ENCODE results near the gene GAB2. TPM values are rescaled to one million over a fixed set of nuclear protein-coding genes. Genes with fewer than 3 reads are reported as not detected.

The GAB2 gene, protein sequence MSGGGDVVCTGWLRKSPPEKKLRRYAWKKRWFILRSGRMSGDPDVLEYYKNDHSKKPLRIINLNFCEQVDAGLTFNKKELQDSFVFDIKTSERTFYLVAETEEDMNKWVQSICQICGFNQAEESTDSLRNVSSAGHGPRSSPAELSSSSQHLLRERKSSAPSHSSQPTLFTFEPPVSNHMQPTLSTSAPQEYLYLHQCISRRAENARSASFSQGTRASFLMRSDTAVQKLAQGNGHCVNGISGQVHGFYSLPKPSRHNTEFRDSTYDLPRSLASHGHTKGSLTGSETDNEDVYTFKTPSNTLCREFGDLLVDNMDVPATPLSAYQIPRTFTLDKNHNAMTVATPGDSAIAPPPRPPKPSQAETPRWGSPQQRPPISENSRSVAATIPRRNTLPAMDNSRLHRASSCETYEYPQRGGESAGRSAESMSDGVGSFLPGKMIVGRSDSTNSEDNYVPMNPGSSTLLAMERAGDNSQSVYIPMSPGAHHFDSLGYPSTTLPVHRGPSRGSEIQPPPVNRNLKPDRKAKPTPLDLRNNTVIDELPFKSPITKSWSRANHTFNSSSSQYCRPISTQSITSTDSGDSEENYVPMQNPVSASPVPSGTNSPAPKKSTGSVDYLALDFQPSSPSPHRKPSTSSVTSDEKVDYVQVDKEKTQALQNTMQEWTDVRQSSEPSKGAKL
- polyA plus RNA-seq (2011; rRNA removed): 4.1 and 4.7 TPM in 2 replicates
- 1.5 and 2.1 TPM in 2 replicates for polyA plus RNA-seq (2012; cell fraction: cytosol; rRNA removed)
- 3.1 and 4.1 TPM in 2 replicates for polyA plus RNA-seq (2012; cell fraction: nucleus; rRNA removed)
- polyA plus RNA-seq (2017; fragmentation: RNase III; extraction: RNeasy Plus Mini Kit Qiagen cat#74134 plus additional on column Dnase treatment): 2.4 to 3.1 TPM (median 2.8 TPM) in 3 replicates
- polyA minus RNA-seq (2011; rRNA and poly(A)+ RNA removed): 6.7 and 7.3 TPM in 2 replicates

DNA sequence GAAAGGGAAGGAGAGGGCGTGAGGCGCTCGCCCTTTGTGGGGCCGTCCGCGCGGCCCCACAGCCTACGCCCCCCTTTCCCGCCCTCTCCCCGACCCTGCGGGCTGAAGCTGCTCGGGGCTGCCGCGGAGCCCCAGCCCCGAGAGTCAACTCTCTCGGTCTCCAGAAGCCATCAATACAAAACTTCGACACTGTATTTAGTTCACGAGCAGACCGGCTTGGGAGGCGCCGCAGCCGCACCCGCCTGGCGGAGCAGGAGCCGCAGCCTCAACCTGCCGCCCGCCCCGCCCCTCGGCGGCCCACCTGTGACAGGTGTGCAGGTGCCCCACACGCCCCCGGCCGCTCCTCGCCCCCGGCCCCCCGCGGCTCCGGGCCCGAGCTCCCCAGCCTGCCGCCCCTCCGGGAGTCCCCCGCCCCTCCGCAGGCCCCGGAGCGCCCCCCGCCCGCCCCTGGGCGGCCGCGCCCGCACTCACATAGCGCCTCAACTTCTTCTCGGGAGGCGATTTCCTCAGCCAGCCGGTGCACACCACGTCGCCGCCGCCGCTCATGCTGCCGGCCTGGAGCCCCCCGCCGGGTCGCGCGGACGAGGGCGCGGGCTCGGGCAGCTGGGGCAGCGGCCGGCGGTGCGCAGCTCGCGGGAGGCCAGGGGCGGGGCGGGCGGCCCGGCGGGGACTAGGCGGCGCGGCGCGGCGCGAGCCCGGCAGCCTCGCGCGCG, at the start of gene GAB2:
Gene GAB2, minus strand, starts transcription at position 646 of the 713 bp plus-strand sequence. Its CDS starts 100 bp downstream, at position 546.
- TF ChIP-seq NR3C1 (IDR thresholded peaks at IDR 0.05) (no peak), HOXB5 (CRISPR knock-in tag; IDR thresholded peaks at IDR 0.05) (no peak), MYC (IDR thresholded peaks at IDR 0.05; ENCODE audit: borderline replicate concordance, low read length) (no peak), ESRRA (IDR thresholded peaks at IDR 0.05; ENCODE audit: borderline replicate concordance, low read length) (no peak), NFE2L2 (conservative IDR thresholded peaks at IDR 0.05; ENCODE audit: low read length) (no peak), TFCP2L1 (CRISPR knock-in tag; IDR thresholded peaks at IDR 0.05) (no peak), PHF8 (IDR thresholded peaks at IDR 0.05; ENCODE audit: borderline replicate concordance, low read depth) (no peak), HEYL (CRISPR knock-in tag; IDR thresholded peaks at IDR 0.05) (no peak), RCOR1 (IDR thresholded peaks at IDR 0.05; ENCODE audit: low read depth, low read length) (no peak), HDAC2 (IDR thresholded peaks at IDR 0.05) (no peak), EP300 (IDR thresholded peaks at IDR 0.05) (no peak), POLR2A (IDR thresholded peaks at IDR 0.05; ENCODE audit: low read length) (no peak), HOXB13 (CRISPR knock-in tag; IDR thresholded peaks at IDR 0.05; ENCODE audit: low read depth) (no peak)
- TF ChIP-seq, protein P1, sequence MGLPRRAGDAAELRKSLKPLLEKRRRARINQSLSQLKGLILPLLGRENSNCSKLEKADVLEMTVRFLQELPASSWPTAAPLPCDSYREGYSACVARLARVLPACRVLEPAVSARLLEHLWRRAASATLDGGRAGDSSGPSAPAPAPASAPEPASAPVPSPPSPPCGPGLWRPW (IDR thresholded peaks at IDR 0.05): no peak
- TF ChIP-seq, protein P2, sequence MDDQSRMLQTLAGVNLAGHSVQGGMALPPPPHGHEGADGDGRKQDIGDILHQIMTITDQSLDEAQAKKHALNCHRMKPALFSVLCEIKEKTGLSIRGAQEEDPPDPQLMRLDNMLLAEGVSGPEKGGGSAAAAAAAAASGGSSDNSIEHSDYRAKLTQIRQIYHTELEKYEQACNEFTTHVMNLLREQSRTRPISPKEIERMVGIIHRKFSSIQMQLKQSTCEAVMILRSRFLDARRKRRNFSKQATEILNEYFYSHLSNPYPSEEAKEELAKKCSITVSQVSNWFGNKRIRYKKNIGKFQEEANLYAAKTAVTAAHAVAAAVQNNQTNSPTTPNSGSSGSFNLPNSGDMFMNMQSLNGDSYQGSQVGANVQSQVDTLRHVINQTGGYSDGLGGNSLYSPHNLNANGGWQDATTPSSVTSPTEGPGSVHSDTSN (IDR thresholded peaks at IDR 0.05): no peak
- TF ChIP-seq, protein P3, sequence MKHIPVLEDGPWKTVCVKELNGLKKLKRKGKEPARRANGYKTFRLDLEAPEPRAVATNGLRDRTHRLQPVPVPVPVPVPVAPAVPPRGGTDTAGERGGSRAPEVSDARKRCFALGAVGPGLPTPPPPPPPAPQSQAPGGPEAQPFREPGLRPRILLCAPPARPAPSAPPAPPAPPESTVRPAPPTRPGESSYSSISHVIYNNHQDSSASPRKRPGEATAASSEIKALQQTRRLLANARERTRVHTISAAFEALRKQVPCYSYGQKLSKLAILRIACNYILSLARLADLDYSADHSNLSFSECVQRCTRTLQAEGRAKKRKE (CRISPR knock-in tag; IDR thresholded peaks at IDR 0.05; ENCODE audit: low read depth): no peak
- TF ChIP-seq, protein P4, sequence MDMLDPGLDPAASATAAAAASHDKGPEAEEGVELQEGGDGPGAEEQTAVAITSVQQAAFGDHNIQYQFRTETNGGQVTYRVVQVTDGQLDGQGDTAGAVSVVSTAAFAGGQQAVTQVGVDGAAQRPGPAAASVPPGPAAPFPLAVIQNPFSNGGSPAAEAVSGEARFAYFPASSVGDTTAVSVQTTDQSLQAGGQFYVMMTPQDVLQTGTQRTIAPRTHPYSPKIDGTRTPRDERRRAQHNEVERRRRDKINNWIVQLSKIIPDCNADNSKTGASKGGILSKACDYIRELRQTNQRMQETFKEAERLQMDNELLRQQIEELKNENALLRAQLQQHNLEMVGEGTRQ (IDR thresholded peaks at IDR 0.05): no peak
- ATAC-seq (no peak; a peak in 2 of 6 replicates), DNase-seq (ENCODE audit: low read depth in 1 of 2, low spot score in 1 of 2) (no peak), FAIRE-seq (no peak)
- ChIA-PET CTCF (interaction anchor here (0.7 to 5.9 kb wide), 19 partner anchors 10 to 294 kb away, joined by 3 to 63 read pairs (median 4); partner anchors contain the start of gene NARS2), POLR2A (interaction anchor here (0.7 to 3.1 kb wide), 5 partner anchors 157 to 278 kb away, joined by 4 to 10 read pairs (median 8); partner anchors contain the start of genes ALG8 and NARS2)
- Histone ChIP-seq H3K4me1 (peaks cover 32% of the 10 kb centered on the region), H3K4me3 (peak within 1 kb of the TSS; percentile 86), H3K4me2 (peak within 1 kb of the TSS; percentile 82), H3K27ac (peak within 1 kb of the TSS; percentile 79 to 95), H3K9me3 (no peaks in the 10 kb centered on the region)
- WGBS (ENCODE audit: missing lambda C conversion rate): 3% methylated on average over 24 of the region's 93 CpGs

DNA sequence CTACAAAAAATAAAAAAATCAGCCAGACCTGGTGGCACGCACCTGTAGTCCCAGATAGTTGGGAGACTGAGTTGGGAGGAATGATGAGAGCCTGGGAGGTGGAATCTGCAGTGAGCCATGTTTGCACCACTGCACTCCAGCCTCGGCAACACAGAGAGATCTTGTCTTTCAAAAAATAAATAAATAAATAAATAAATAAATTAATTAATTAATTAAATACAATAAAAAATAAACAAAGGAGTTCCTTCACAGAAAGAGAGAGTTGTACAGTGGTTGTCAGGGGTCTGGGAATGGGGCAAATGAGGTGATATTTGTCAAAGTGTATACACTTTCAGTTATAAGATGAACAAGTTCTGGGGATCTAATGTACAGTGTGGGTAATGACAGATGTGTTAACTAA, 49.8 kb upstream of the GAB2 start:
- TF ChIP-seq KDM5A (IDR thresholded peaks at IDR 0.05) (no peak), BHLHE40 (IDR thresholded peaks at IDR 0.05; ENCODE audit: low read depth, low read length) (no peak), ZC3H11A (IDR thresholded peaks at IDR 0.05) (peak; percentile 66)
- TF ChIP-seq, protein P5, sequence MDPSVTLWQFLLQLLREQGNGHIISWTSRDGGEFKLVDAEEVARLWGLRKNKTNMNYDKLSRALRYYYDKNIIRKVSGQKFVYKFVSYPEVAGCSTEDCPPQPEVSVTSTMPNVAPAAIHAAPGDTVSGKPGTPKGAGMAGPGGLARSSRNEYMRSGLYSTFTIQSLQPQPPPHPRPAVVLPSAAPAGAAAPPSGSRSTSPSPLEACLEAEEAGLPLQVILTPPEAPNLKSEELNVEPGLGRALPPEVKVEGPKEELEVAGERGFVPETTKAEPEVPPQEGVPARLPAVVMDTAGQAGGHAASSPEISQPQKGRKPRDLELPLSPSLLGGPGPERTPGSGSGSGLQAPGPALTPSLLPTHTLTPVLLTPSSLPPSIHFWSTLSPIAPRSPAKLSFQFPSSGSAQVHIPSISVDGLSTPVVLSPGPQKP (IDR thresholded peaks at IDR 0.05; ENCODE audit: low read depth, low read length): no peak
- ChIA-PET POLR2A (interaction anchor here (0.5 kb wide), 1 partner anchor 1602 kb away, joined by 3 read pairs; no protein-coding TSS in a partner anchor), CTCF (no interaction called here)
- FAIRE-seq (no peak), ATAC-seq (no peak), DNase-seq (ENCODE audit: low read depth in 1 of 2, low spot score in 1 of 2) (no peak)
- no peaks in the 10 kb centered on the region for H3K4me1 ChIP-seq
- H3K9me3 ChIP-seq: no peaks in the 10 kb centered on the region
- H3K4me2 ChIP-seq: no peak overlapping the region
- 95% methylated on average over 2 of the region's 2 CpGs for WGBS (ENCODE audit: missing lambda C conversion rate)
- no peak overlapping the region for H3K27ac ChIP-seq
- no peak overlapping the region for H3K4me3 ChIP-seq
